Uterus (tissue), 2 donors: Measurements from ENCODE around the gene KIAA1549.

ENCODE experiments used
- CTCF ChIP-seq, 4 experiments: fragments of 200-600 bp in 2 of 4; fragments of 450-650 bp in 2 of 4; sonication (generic) in 2 of 4; IDR thresholded peaks; one replicate each; pipeline ENCODE4 v1.5.1; 2016 to 2019; ENCODE audit warnings: antibody characterized with exemption in 4 of 4, mild to moderate bottlenecking in 2 of 4, moderate library complexity in 1 of 4
- POLR2A ChIP-seq, 2 donors: fragments of 450-650 bp; IDR thresholded peaks; one replicate each; pipeline ENCODE4 v1.6.1; 2016; ENCODE audit warnings: antibody characterized with exemption in 2 of 2, mild to moderate bottlenecking in 1 of 2, moderate library complexity in 1 of 2

GRCh38 chr7:138842111-138842510 is 139.1 kb downstream of the KIAA1549 start:
- no peak for TF ChIP-seq CTCF (IDR thresholded peaks at IDR 0.05)
- no peak for TF ChIP-seq POLR2A (IDR thresholded peaks at IDR 0.05)
